ENCODE measurements around the gene CRYBG3.

The CRYBG3 gene

GRCh38 chr3:97993526-97993925, 171.7 kb downstream of the CRYBG3 start:
- TF ChIP-seq CTCF (IDR thresholded peaks at IDR 0.05; ENCODE audit: low read depth, low read length) = no peak
- DNase-seq (ENCODE audit: extremely low read depth, low read depth) = no peak

DNA sequence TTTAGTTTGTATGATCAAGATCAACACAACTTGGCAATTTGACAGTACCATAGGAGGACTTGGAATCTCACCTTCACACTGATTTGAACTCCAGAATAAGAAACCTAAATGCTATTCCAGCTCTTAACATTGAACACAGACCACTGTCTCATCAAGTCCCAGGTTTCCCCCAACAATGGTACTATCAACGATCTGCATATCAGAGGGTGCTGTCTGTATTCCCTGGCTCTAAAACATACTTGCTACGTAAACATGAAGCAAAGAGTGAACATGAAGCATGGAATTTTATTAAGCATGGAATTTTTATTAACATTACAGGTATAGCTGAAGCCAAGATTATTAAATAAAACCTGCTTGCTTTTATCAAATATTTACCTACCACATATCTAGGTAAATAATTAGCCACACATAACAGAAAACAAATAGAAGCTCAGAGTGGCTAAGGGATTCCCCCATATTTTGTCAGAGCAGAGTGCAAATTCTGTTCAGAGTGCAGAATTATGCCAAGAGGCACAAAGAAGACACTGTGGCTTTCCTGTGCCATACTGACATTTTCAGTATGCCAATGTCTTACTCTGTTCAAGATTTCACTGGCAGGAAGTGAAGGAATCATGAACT, 172.6 kb downstream of the CRYBG3 start:
- DNase-seq (ENCODE audit: extremely low read depth, low read depth) = no peak

More for the DNA sequence above, 172.6 kb downstream of the CRYBG3 start:
- TF ChIP-seq CTCF (IDR thresholded peaks at IDR 0.05; ENCODE audit: low read depth, low read length) = no peak

Data from AG09319 (cell line).